ENCODE data around the gene SPR.

The SPR gene

GRCh38 chr2:72849138-72849462 lies 38.1 kb upstream of the SPR start:
- no peak overlapping the region for H3K4me2 ChIP-seq (ENCODE audit: low read length)
- peaks cover 21% of the 10 kb centered on the region for H3K4me1 ChIP-seq (ENCODE audit: low read length)
- TF ChIP-seq EZH2phosphoT487 (IDR thresholded peaks at IDR 0.05; ENCODE audit: low read depth) (no peak), CTCF (IDR thresholded peaks at IDR 0.05; ENCODE audit: low read depth, low read length) (no peak)
- peaks cover 11% of the 10 kb centered on the region; the same call in 1 of the 2 replicates for H3K27me3 ChIP-seq (ENCODE audit: low read depth, low read length)
- H3K27ac ChIP-seq (ENCODE audit: low read length), result no peak overlapping the region
- H3K79me2 ChIP-seq (ENCODE audit: low read length), result no peaks in the 10 kb centered on the region
- H3K9me3 ChIP-seq (ENCODE audit: insufficient read depth, low read length), result no peaks in the 10 kb centered on the region
- no peaks in the 10 kb centered on the region for H3K36me3 ChIP-seq (replicated peaks; ENCODE audit: low read depth, low read length)
- H2AFZ ChIP-seq (ENCODE audit: low read depth, low read length), result no peak overlapping the region
- no peaks in the 10 kb centered on the region for H4K20me1 ChIP-seq (ENCODE audit: insufficient read depth, low read length)
- H3K9ac ChIP-seq (ENCODE audit: low read length), result no peak overlapping the region
- no peak overlapping the region for H3K4me3 ChIP-seq (ENCODE audit: low read length)

- Histone ChIP-seq H3K27ac (ENCODE audit: low read length) (no peak overlapping the region), H3K4me1 (ENCODE audit: low read length) (peaks cover 14% of the 10 kb centered on the region), H3K79me2 (ENCODE audit: low read length) (no peaks in the 10 kb centered on the region), H3K9ac (ENCODE audit: low read length) (no peak overlapping the region), H3K27me3 (ENCODE audit: low read depth, low read length) (peaks cover 23% of the 10 kb centered on the region), H3K4me3 (ENCODE audit: low read length) (no peak overlapping the region), H3K9me3 (ENCODE audit: insufficient read depth, low read length) (no peaks in the 10 kb centered on the region), H3K4me2 (ENCODE audit: low read length) (no peak overlapping the region), H4K20me1 (ENCODE audit: insufficient read depth, low read length) (no peaks in the 10 kb centered on the region), H2AFZ (ENCODE audit: low read depth, low read length) (no peak overlapping the region), H3K36me3 (replicated peaks; ENCODE audit: low read depth, low read length) (no peaks in the 10 kb centered on the region)
- TF ChIP-seq CTCF (IDR thresholded peaks at IDR 0.05; ENCODE audit: low read depth, low read length) (no peak), EZH2phosphoT487 (IDR thresholded peaks at IDR 0.05; ENCODE audit: low read depth) (no peak)
These were observed 35.9 kb upstream of the SPR start for GRCh38 chr2:72851333-72851732.

GRCh38 chr2:72859831-72860262 lies 27.4 kb upstream of the SPR start:
- H3K27ac ChIP-seq (ENCODE audit: low read length), result no peak overlapping the region
- TF ChIP-seq EZH2phosphoT487 (IDR thresholded peaks at IDR 0.05; ENCODE audit: low read depth), result no peak
- peak; percentile 86 for TF ChIP-seq CTCF (IDR thresholded peaks at IDR 0.05; ENCODE audit: low read depth, low read length)
- 0 out of 2 replicates have a peak overlapping the region, but pooled peaks have one; percentile 65 for H2AFZ ChIP-seq (ENCODE audit: low read depth, low read length)
- H3K4me2 ChIP-seq (ENCODE audit: low read length), result peak overlapping the region; percentile 69
- H4K20me1 ChIP-seq (ENCODE audit: insufficient read depth, low read length), result no peaks in the 10 kb centered on the region
- no peak overlapping the region for H3K9ac ChIP-seq (ENCODE audit: low read length)
- H3K9me3 ChIP-seq (ENCODE audit: insufficient read depth, low read length), result no peaks in the 10 kb centered on the region
- H3K4me3 ChIP-seq (ENCODE audit: low read length), result peak overlapping the region; percentile 45
- peaks cover 40% of the 10 kb centered on the region for H3K27me3 ChIP-seq (ENCODE audit: low read depth, low read length)
- peaks cover 43% of the 10 kb centered on the region for H3K4me1 ChIP-seq (ENCODE audit: low read length)
- no peaks in the 10 kb centered on the region for H3K36me3 ChIP-seq (replicated peaks; ENCODE audit: low read depth, low read length)
- H3K79me2 ChIP-seq (ENCODE audit: low read length), result no peaks in the 10 kb centered on the region

GRCh38 chr2:72862239-72862988 lies 24.8 kb upstream of the SPR start:
- Histone ChIP-seq H3K36me3 (replicated peaks; ENCODE audit: low read depth, low read length) (no peaks in the 10 kb centered on the region), H3K79me2 (ENCODE audit: low read length) (no peaks in the 10 kb centered on the region), H3K4me3 (ENCODE audit: low read length) (peak overlapping the region; percentile 72), H4K20me1 (ENCODE audit: insufficient read depth, low read length) (no peaks in the 10 kb centered on the region), H3K27me3 (ENCODE audit: low read depth, low read length) (peaks cover 21% of the 10 kb centered on the region; the same call in 1 of the 2 replicates), H3K4me1 (ENCODE audit: low read length) (peaks cover 49% of the 10 kb centered on the region), H3K4me2 (ENCODE audit: low read length) (peak overlapping the region; percentile 90), H2AFZ (ENCODE audit: low read depth, low read length) (peak overlapping the region; percentile 86), H3K27ac (ENCODE audit: low read length) (no peak overlapping the region), H3K9ac (ENCODE audit: low read length) (peak overlapping the region; percentile 18; the same call in 1 of the 2 replicates), H3K9me3 (ENCODE audit: insufficient read depth, low read length) (no peaks in the 10 kb centered on the region)
- no peak for TF ChIP-seq EZH2phosphoT487 (IDR thresholded peaks at IDR 0.05; ENCODE audit: low read depth)
- peak; percentile 95 for TF ChIP-seq CTCF (IDR thresholded peaks at IDR 0.05; ENCODE audit: low read depth, low read length)

All from OCI-LY3 (cell line).